ENCODE measurements around the gene BTBD7. TPM values are rescaled to one million over a fixed set of nuclear protein-coding genes. Genes with fewer than 3 reads are reported as not detected.

BTBD7 gene
- total RNA-seq, 1 experiment from 2014 or later: 30.8 TPM

- TF ChIP-seq TCF7L2 (IDR thresholded peaks at IDR 0.05; ENCODE audit: borderline replicate concordance, extremely low read depth, insufficient read depth, insufficient read length): no peak
- no peak for TF ChIP-seq EZH2 (IDR thresholded peaks at IDR 0.05)
- no peak for TF ChIP-seq ZNF274 (IDR thresholded peaks at IDR 0.05; ENCODE audit: low read depth, low read length)
- TF ChIP-seq YY1 (IDR thresholded peaks at IDR 0.05; ENCODE audit: extremely low read depth, insufficient replicate concordance, low read depth, low read length): no peak
- TF ChIP-seq ZFX (IDR thresholded peaks at IDR 0.05): peak; percentile 52
Measured at GRCh38 chr14:93207468-93208308, 125.1 kb downstream of the BTBD7 start (continued).

GRCh38 chr14:93206793-93207467, 125.9 kb downstream of the BTBD7 start, which contains the start of the genes GON7 and UBR7:
TSS of gene GON7 (minus strand) at chr14:93207065. CDS start at chr14:93207037, 28 bp downstream.
TSS of gene UBR7 (plus strand) at chr14:93207256. CDS start at chr14:93207292, 36 bp downstream.
- no peaks in the 10 kb centered on the region for H4K20me1 ChIP-seq (ENCODE audit: insufficient read depth)
- H3K27ac ChIP-seq (ENCODE audit: low read depth, low read length): peak within 1 kb of the TSS; percentile 83
- H3K79me2 ChIP-seq (ENCODE audit: insufficient read depth, low read length): peaks cover 74% of the 10 kb centered on the region
- peak within 1 kb of the TSS; percentile 66 for H2AFZ ChIP-seq (ENCODE audit: low read depth, low read length, poor library complexity, severe bottlenecking)
- intact Hi-C loops (cut with micrococcal nuclease): loop anchor here (1.0 to 5.0 kb wide), 2 partner anchors 95 to 337 kb away; no protein-coding TSS in a partner anchor
- peak; percentile 92 for ATAC-seq
- no TSS peak for BruUV-seq (replicated peaks)
- CTCF ChIA-PET: interaction anchor here (0.8 to 2.1 kb wide), 12 partner anchors 7 to 412 kb away, joined by 3 to 19 read pairs (median 4); partner anchors contain the start of genes LYSET and MOAP1
- H3K36me3 ChIP-seq (ENCODE audit: control insufficient read depth in 1 of 2, insufficient read depth in 2 of 2, low read length in 2 of 2): peaks cover 0 to 4% of the 10 kb centered on the region in 2 experiments; a peak in 1 of 4 replicates
- POLR2A ChIA-PET: interaction anchor here (0.5 to 1.5 kb wide), 4 partner anchors 12 to 330 kb away, joined by 3 to 4 read pairs (median 3); no protein-coding TSS in a partner anchor
- peak within 1 kb of the TSS; percentile 74 to 97 for H3K4me3 ChIP-seq (replicated peaks in 1 of 2; ENCODE audit: low read depth in 1 of 2, low read length in 2 of 2)
- H3K4me2 ChIP-seq (ENCODE audit: low read length): peak within 1 kb of the TSS; percentile 87
- DNase-seq (ENCODE audit: low read depth, low spot score): peak; percentile 93
- peaks cover 7 to 30% of the 10 kb centered on the region in 2 experiments for H3K4me1 ChIP-seq (ENCODE audit: control insufficient read depth in 1 of 2, insufficient read depth in 2 of 2, low read length in 2 of 2)
- H3K9ac ChIP-seq (ENCODE audit: low read length): peak within 1 kb of the TSS; percentile 91
- H3K9me2 ChIP-seq (ENCODE audit: insufficient read depth): no peaks in the 10 kb centered on the region
- no peaks in the 10 kb centered on the region for H3K9me3 ChIP-seq (ENCODE audit: control insufficient read depth in 1 of 2, insufficient read depth in 1 of 2, low read depth in 1 of 2, low read length in 2 of 2)
- no peaks in the 10 kb centered on the region for H3K27me3 ChIP-seq (ENCODE audit: insufficient read depth, low read length)
- TF ChIP-seq MAX (IDR thresholded peaks at IDR 0.05) (peak; percentile 87), SP1 (IDR thresholded peaks at IDR 0.05; ENCODE audit: low read depth) (peak; percentile 77), EGR1 (IDR thresholded peaks at IDR 0.05; ENCODE audit: low read depth) (0 out of 2 replicates have a peak, but pooled peaks have one; percentile 19), POLR2A (IDR thresholded peaks at IDR 0.05; ENCODE audit: borderline replicate concordance, extremely low read depth, insufficient read depth, insufficient read length) (peak; percentile 51), FOSL1 (IDR thresholded peaks at IDR 0.05; ENCODE audit: low read depth) (no peak), SRF (IDR thresholded peaks at IDR 0.05; ENCODE audit: low read depth) (peak; percentile 51; the same call in 1 of the 2 replicates), ELF1 (IDR thresholded peaks at IDR 0.05; ENCODE audit: borderline replicate concordance, low read depth) (peak; percentile 75), YY1 (IDR thresholded peaks at IDR 0.05; ENCODE audit: extremely low read depth, insufficient replicate concordance, low read depth, low read length) (peak; percentile 67), CTCF (IDR thresholded peaks at IDR 0.05 in 2 of 3, conservative IDR thresholded peaks at IDR 0.05 in 1 of 3; ENCODE audit: borderline replicate concordance in 1 of 3, insufficient read depth in 1 of 3, low read depth in 2 of 3, low read length in 2 of 3) (0 out of 6 replicates have a peak, but pooled peaks of 1 of the 3 experiments have one; percentile 22), ZFX (IDR thresholded peaks at IDR 0.05) (peak; percentile 79), ZBTB33 (IDR thresholded peaks at IDR 0.05; ENCODE audit: extremely low read depth, insufficient replicate concordance, low read length) (no peak), TCF7L2 (IDR thresholded peaks at IDR 0.05; ENCODE audit: borderline replicate concordance, extremely low read depth, insufficient read depth, insufficient read length) (no peak), SIN3A (IDR thresholded peaks at IDR 0.05; ENCODE audit: low read depth) (peak; percentile 83), POLR2AphosphoS5 (IDR thresholded peaks at IDR 0.05; ENCODE audit: low read depth, low read length) (peak; percentile 68)
- RAD21 ChIA-PET (ENCODE audit: low non-redundant PET in 1 of 2, low total read pairs in 2 of 2, uncharacterized antibody in 2 of 2, unreplicated experiment in 2 of 2): interaction anchor here (0.7 to 1.2 kb wide), 4 partner anchors 93 to 412 kb away, joined by 3 to 5 read pairs (median 4); no protein-coding TSS in a partner anchor
